Neural crest cell (in vitro differentiated cells): ENCODE data around the gene RPTOR. TPM values are rescaled to one million over a fixed set of nuclear protein-coding genes. Genes with fewer than 3 reads are reported as not detected.

Experiments
- DNase-seq: peaks from one replicate; pipeline ENCODE4 v3.0.0; 2021; ENCODE audit warnings: low read depth, mixed read lengths, low spot score
- H3K27ac Mint-ChIP-seq: one replicate; pipeline ENCODE4 v1.8.0; 2021; ENCODE audit warnings: mild to moderate bottlenecking, mixed read lengths; ENCODE audit not compliant: unreplicated experiment
- H3K27me3 Mint-ChIP-seq: 2 replicates; pipeline ENCODE4 v1.8.0; 2021; ENCODE audit warnings: low read depth, mild to moderate bottlenecking, mixed read lengths
- H3K36me3 Mint-ChIP-seq: 2 replicates; pipeline ENCODE4 v1.8.0; 2021; ENCODE audit warnings: low read depth, mild to moderate bottlenecking, mixed read lengths
- H3K4me1 Mint-ChIP-seq: 2 replicates; pipeline ENCODE4 v1.8.0; 2021; ENCODE audit warnings: mixed read lengths
- H3K4me3 Mint-ChIP-seq: one replicate; pipeline ENCODE4 v1.8.0; 2021; ENCODE audit warnings: mild to moderate bottlenecking, mixed read lengths
- H3K9me3 Mint-ChIP-seq: 2 replicates; pipeline ENCODE4 v1.8.0; 2021; ENCODE audit warnings: mixed read lengths
- CTCF ChIP-seq: fragments of 200-600 bp; sonication (generic); conservative IDR thresholded peaks from 2 replicates; pipeline ENCODE4 v1.5.0; 2021; ENCODE audit warnings: antibody characterized with exemption, mild to moderate bottlenecking
- total RNA-seq: library from RNA; stranded (reverse); gene quantifications from 2 replicates; pipeline ENCODE4 v1.2.1, GENCODE V29; 2021

Gene RPTOR
- total RNA-seq, 1 donor from 2014 or later, result 41.1 TPM

GRCh38 chr17:80948019-80948975, 403.7 kb downstream of the RPTOR start:
- TF ChIP-seq CTCF, result no peak
- Mint-ChIP-seq H3K4me1 (no peaks in the 10 kb centered on the region), H3K36me3 (peaks cover 17% of the 10 kb centered on the region), H3K27me3 (no peaks in the 10 kb centered on the region), H3K27ac (no peak overlapping the region), H3K4me3 (no peak overlapping the region), H3K9me3 (peaks cover 2% of the 10 kb centered on the region)
- no peak for DNase-seq

GRCh38 chr17:80948976-80949450, 404.4 kb downstream of the RPTOR start:
- H3K27ac Mint-ChIP-seq, result no peak overlapping the region
- peaks cover 17% of the 10 kb centered on the region for H3K36me3 Mint-ChIP-seq
- no peaks in the 10 kb centered on the region for H3K4me1 Mint-ChIP-seq
- no peak for DNase-seq
- H3K27me3 Mint-ChIP-seq, result no peaks in the 10 kb centered on the region
- no peak for TF ChIP-seq CTCF
- peaks cover 2% of the 10 kb centered on the region for H3K9me3 Mint-ChIP-seq
- H3K4me3 Mint-ChIP-seq, result no peak overlapping the region

GRCh38 chr17:80949451-80950421, 405.1 kb downstream of the RPTOR start:
- no peak for DNase-seq
- TF ChIP-seq CTCF, result no peak
- Mint-ChIP-seq H3K27ac (no peak overlapping the region), H3K9me3 (peaks cover 2% of the 10 kb centered on the region), H3K4me1 (no peaks in the 10 kb centered on the region), H3K4me3 (no peak overlapping the region), H3K27me3 (no peaks in the 10 kb centered on the region), H3K36me3 (peaks cover 15% of the 10 kb centered on the region)

- no peak for DNase-seq
- H3K9me3 Mint-ChIP-seq, result peaks cover 2% of the 10 kb centered on the region
- TF ChIP-seq CTCF, result no peak
- peaks cover 18% of the 10 kb centered on the region for H3K36me3 Mint-ChIP-seq
- no peaks in the 10 kb centered on the region for H3K4me1 Mint-ChIP-seq
- H3K27ac Mint-ChIP-seq, result no peak overlapping the region
- H3K4me3 Mint-ChIP-seq, result no peak overlapping the region
- H3K27me3 Mint-ChIP-seq, result no peaks in the 10 kb centered on the region
Observed at GRCh38 chr17:80950466-80951120, 406.0 kb downstream of the RPTOR start.
